AG10803 (cell line): ENCODE measurements around the gene GALNTL6.

Source experiments
- DNase-seq: peaks from one replicate; pipeline ENCODE4 v3.0.0; 2010; ENCODE audit warnings: low read depth
- H3K4me3 ChIP-seq: 2 replicates; pipeline ENCODE4 v1.5.1; 2011; ENCODE audit warnings: mild to moderate bottlenecking, low read length, control low read depth
- CTCF ChIP-seq: conservative IDR thresholded peaks from 2 replicates; pipeline ENCODE4 v1.5.1; 2011; ENCODE audit warnings: mild to moderate bottlenecking, low read length, control low read depth, inconsistent platforms

GALNTL6 gene

DNA sequence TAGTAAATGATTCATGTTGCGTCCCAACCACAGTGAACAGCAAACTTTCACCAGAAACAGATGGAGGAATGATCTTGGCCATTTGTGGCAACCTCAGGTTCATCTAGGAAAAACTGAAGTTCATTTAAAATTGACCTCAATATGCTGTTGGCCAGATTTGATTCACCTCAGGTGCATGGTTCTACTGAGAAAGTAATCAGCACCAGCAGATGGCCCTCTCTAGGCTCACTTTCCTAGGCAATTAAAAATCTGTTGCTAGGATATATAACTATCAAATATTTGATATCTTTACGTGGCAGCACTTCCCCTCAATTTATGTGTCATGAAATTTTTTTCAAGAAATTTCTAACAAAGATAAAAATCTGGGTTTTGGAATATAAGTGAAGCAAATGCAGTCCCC, 344.7 kb downstream of the GALNTL6 start:
- DNase-seq = no peak
- no peak overlapping the region for H3K4me3 ChIP-seq
- no peak for TF ChIP-seq CTCF

DNA sequence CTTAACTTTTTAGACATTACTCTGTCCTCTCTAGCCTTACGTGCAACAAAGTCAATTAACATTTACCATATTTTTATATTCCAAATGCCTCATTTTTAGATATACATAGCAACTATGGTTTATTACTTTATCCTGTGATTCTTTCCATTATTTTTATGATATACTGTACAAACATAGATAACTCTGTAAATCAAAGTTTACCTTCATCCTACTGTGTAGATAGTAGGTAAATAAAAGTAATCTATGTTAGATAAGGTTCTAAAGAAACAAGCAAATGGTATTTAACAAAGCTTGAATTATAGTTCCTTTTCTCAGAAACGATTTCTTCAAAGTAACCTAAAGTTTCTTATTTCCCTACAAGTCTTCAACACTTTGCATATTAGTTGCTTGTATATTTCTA, 350.0 kb downstream of the GALNTL6 start:
- TF ChIP-seq CTCF = no peak
- H3K4me3 ChIP-seq = no peak overlapping the region
- DNase-seq = no peak

- no peak for TF ChIP-seq CTCF
- no peak overlapping the region for H3K4me3 ChIP-seq
- no peak for DNase-seq
Observed at GRCh38 chr4:172168888-172169287, 355.7 kb downstream of the GALNTL6 start.

DNA sequence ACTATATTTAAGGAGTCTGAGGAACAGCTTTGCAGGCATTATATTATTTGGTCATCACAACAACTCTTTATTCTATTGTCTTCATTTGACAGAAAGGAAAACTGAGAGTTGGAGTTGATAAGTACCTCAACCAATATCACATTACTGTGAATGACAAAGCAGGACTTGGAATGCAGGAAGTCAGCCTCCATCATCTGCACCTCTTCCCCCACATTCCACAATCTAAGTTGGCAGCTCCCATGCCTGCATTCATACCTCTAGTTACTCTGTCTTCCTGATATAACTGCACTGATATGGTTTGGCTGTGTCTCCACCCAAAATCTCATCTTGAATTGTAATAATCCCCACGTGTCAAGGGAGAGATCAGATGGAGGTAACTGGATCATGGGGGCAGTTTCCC, 356.7 kb downstream of the GALNTL6 start:
- no peak overlapping the region for H3K4me3 ChIP-seq
- TF ChIP-seq CTCF = no peak
- DNase-seq = no peak

DNA sequence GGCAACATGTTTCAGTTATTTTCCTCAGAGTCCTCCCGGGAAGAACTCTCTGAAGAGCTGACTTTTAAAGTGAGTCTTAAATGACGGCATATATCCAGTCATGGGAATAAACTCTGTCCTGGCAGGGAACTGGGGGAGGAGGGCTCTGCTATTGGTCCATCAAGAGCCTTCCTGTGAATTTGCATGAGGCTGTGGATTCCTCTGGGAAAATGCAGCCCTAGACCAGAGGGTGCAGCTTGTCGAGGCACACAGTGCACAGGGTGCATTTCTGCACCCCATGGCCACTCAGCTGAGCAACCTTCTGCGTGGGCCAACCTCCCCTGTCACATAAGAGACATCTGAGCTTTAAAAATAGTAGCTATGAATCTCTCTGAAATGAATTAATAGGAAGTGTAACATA, 360.0 kb downstream of the GALNTL6 start:
- no peak for TF ChIP-seq CTCF
- no peak overlapping the region for H3K4me3 ChIP-seq
- DNase-seq = no peak

GRCh38 chr4:172177382-172177781, 364.2 kb downstream of the GALNTL6 start:
- TF ChIP-seq CTCF = no peak

DNA sequence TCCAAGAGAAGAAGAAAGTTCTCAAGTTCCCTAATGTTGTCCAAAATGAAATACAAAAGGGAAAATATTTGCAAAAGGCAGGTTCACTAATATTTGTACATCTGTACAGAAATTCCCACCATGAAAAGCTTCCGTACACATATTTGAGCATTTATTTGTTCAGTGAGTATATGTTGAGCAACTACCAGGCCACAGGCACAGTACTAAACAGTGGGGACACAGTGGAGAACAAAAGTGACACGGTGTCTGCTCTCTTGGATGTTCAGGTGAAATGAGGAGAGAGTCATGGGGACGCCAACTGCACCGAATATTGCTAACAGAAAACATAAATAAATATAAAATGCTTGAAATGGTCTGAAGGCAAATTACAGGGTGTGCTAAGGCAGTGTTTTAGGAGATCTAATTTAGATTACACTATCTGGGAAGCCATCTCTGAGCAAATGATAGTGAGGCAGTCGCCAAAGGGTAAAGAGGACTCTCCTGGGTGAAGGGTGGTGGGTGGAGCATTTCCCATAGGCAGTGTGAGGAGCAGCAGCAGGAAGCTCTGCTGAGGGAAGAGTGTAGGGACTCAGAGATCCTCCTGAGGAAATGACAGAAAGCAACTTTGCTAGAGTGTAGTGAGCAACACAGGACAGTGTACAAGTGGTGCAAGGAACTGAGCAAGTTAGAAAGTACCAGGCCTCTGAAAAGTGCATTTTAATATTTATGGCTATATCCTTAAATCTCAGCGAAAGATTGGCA, 375.2 kb downstream of the GALNTL6 start:
- DNase-seq = no peak
- H3K4me3 ChIP-seq = no peak overlapping the region
- no peak for TF ChIP-seq CTCF

More at GRCh38 chr4:172177382-172177781, 364.2 kb downstream of the GALNTL6 start:
- DNase-seq = no peak
- no peak overlapping the region for H3K4me3 ChIP-seq
